GM12891 (cell line): ENCODE results near the gene NSD2.
A peak's percentile ranks its signal among the peaks of the same experiment; 100 is the strongest.

ENCODE experiments used
- PAX5 ChIP-seq: IDR thresholded peaks from 2 replicates; pipeline ENCODE4 v1.6.1; 2011; ENCODE audit warnings: low read length, moderate library complexity, mild to moderate bottlenecking; ENCODE audit not compliant: insufficient read depth, severe bottlenecking
- POLR2A ChIP-seq: IDR thresholded peaks from 2 replicates; pipeline ENCODE4 v1.6.1; 2011; ENCODE audit warnings: low read depth, low read length, control low read depth
- POLR2AphosphoS5 ChIP-seq: IDR thresholded peaks from 2 replicates; pipeline ENCODE4 v1.6.1; 2011; ENCODE audit warnings: low read depth, low read length, control low read depth
- POU2F2 ChIP-seq: IDR thresholded peaks from 2 replicates; pipeline ENCODE4 v1.6.1; 2011; ENCODE audit warnings: low read depth, mild to moderate bottlenecking, control low read depth, low read length, moderate library complexity
- SPI1 ChIP-seq: IDR thresholded peaks from 2 replicates; pipeline ENCODE4 v1.6.1; 2011; ENCODE audit warnings: low read depth, low read length, control low read depth
- TAF1 ChIP-seq: IDR thresholded peaks from 2 replicates; pipeline ENCODE4 v1.6.1; 2011; ENCODE audit warnings: low read depth, low read length, control low read depth

DNA sequence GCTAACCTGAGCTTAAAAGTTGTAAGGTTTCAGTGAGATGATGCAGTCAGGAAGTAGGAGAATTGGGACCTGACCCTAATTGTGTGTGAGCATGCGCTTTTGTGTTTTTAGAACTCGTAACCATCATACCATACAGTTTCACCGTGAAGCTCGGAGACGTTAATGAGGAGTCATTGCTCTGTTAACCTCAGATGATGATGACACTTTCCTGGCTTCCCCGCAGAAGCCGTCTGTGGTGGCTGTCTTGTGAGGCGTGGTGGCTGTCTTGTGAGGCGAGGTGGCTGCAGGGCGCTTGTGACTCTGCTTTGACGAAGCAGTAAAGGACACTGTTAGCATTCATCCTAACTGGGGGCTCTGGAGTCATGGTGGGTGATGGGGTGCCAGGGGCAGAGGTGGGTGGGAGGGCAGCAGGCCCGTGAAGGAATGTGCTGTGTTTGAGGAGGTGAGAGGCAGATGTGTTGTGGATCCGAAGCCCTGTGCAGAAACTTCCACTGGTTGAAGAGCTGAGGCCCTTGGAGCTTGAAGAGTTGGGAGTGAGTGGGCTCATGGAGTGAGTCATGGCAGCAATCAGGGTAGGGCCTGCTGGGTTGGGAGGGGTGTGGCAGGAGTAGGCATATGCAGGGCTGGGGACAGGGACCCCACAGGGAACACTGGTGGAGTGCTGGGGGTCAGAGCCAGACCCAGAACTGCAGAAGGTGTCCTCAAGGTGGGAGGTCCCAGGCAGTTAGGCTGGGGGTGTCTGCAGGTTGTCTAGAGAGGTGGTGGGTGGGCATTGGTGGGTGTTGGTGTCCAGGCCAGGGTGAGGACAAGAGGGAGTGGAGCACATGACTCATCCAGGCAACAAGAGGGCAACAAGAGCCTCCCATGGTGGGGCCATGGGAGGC, 57.4 kb downstream of the NSD2 start:
- TF ChIP-seq POLR2A (no peak), POLR2AphosphoS5 (peak; percentile 15; the same call in 1 of the 2 replicates), TAF1 (no peak), POU2F2 (no peak), PAX5 (no peak), SPI1 (no peak)
